Stomach (tissue), 9 donors: ENCODE results near the gene PLP2. TPM values are rescaled to one million over a fixed set of nuclear protein-coding genes. Genes with fewer than 3 reads are reported as not detected.
A peak's percentile ranks its signal among the peaks of the same experiment; 100 is the strongest.
"Not testable (repeated sequence)": the region's sequence is repeated elsewhere in the genome, so short reads cannot be mapped to it uniquely, and the experiment has no call there.

ENCODE experiments used
- DNase-seq, 2 donors: peaks; one replicate each; pipeline versions ENCODE4 v3.0.0 to v3.0.0-alpha.2; 2013 to 2019
- H3K27ac ChIP-seq, 5 donors: fragments of 200-600 bp in 4 of 5; sonication (generic) in 4 of 5; one replicate each; pipeline ENCODE4 v1.5.1; 2013 to 2019; ENCODE audit warnings: mild to moderate bottlenecking in 1 of 5, moderate library complexity in 1 of 5
- H3K27me3 ChIP-seq, 3 donors: fragments of 200-600 bp; sonication (generic); one replicate each; pipeline ENCODE4 v1.5.1; 2017 to 2019; ENCODE audit warnings: mixed run types in 1 of 3
- H3K36me3 ChIP-seq, 4 donors: fragments of 200-600 bp; sonication (generic); 1 replicate in 3 of 4; 2 replicates in 1 of 4; pipeline ENCODE4 v1.5.1; 2016 to 2019
- H3K4me1 ChIP-seq, 4 donors: fragments of 200-600 bp; sonication (generic); one replicate each; pipeline ENCODE4 v1.5.1; 2016 to 2019
- H3K4me3 ChIP-seq, 4 donors: fragments of 200-600 bp; sonication (generic) in 3 of 4; one replicate each; pipeline ENCODE4 v1.5.1; 2016 to 2019; ENCODE audit warnings: mild to moderate bottlenecking in 1 of 4
- H3K9me3 ChIP-seq, 4 donors: fragments of 200-600 bp; sonication (generic); one replicate each; pipeline ENCODE4 v1.5.1; 2016 to 2019
- CTCF ChIP-seq, 7 experiments: fragments of 450-650 bp in 4 of 7; fragments of 200-600 bp in 3 of 7; sonication (generic) in 3 of 7; IDR thresholded peaks; one replicate each; pipeline ENCODE4 v1.5.1; 2016 to 2019; ENCODE audit warnings: antibody characterized with exemption in 7 of 7, control low read depth in 2 of 7, mild to moderate bottlenecking in 1 of 7
- EP300 ChIP-seq: sonication (generic); formaldehyde crosslinking; IDR thresholded peaks from one replicate; pipeline ENCODE4 v1.6.1; 2017; ENCODE audit warnings: antibody characterized with exemption
- POLR2A ChIP-seq, 4 donors: fragments of 450-650 bp; IDR thresholded peaks; one replicate each; pipeline ENCODE4 v1.6.1; 2016; ENCODE audit warnings: antibody characterized with exemption in 4 of 4, control low read depth in 2 of 4, mild to moderate bottlenecking in 1 of 4, moderate library complexity in 1 of 4
- POLR2AphosphoS5 ChIP-seq, 3 donors: sonication (generic); formaldehyde crosslinking; IDR thresholded peaks; one replicate each; pipeline ENCODE4 v1.6.1; 2016; ENCODE audit warnings: antibody characterized with exemption in 3 of 3
- WGBS, 5 donors: extraction: QIAGEN DNeasy Blood & Tissue Kit in 3 of 5; methylation state at CpG; one replicate each; pipeline versions ENCODE4 v1.1.5 to v1.1.7; 2013 to 2018; 5-methylcytosine and 5-hydroxymethylcytosine counted together
- intact Hi-C: fragments of 100-400 bp; cut with DNase I; formaldehyde crosslinking; loops from one replicate; pipeline ENCODE4 v1.15.1; 2023; ENCODE audit warnings: low total_unique reads
- polyA plus RNA-seq, 3 donors: library from polyadenylated mRNA; stranded (reverse); fragments of 200-250 nt; gene quantifications; one replicate each; pipeline ENCODE4 v1.2.3, GENCODE V29; 2013
- total RNA-seq, 5 donors: library from RNA; depleted of rRNA; stranded (reverse); fragments of >200 nt; gene quantifications; one replicate each; pipeline versions ENCODE4 v1.1.0 to v1.2.3, GENCODE V29; 2014 to 2016
- donor health status: healthy with polysubstance abuse.
- donor health status: Bipolar disorder and iron deficiency.
- donor health status: healthy.

PLP2 gene
- total and polyA plus RNA-seq, 8 donors, result 14.0 to 323 (median 66.6) TPM

- Histone ChIP-seq H3K27ac (peak overlapping the region; percentile 67 to 92 (median 91)), H3K27me3 (no peaks in the 10 kb centered on the region), H3K4me3 (peak overlapping the region; percentile 20 to 38 (median 35)), H3K9me3 (peaks cover 0 to 3% (median 0%) of the 10 kb centered on the region in 4 donors), H3K4me1 (peaks cover 4 to 39% (median 26%) of the 10 kb centered on the region in 4 donors), H3K36me3 (no peaks in the 10 kb centered on the region)
- no peak for TF ChIP-seq EP300
- peak; percentile 4 to 32 (median 28) for TF ChIP-seq POLR2AphosphoS5 (IDR thresholded peaks at IDR 0.05)
- intact Hi-C loops, result no loop called here
- DNase-seq, result peak; percentile 66 to 96
- WGBS, 5 donors, result 25 to 50% (median 44%) methylated on average over 15 to 61 of the region's 61 CpGs
Observed at GRCh38 chrX:49165901-49166881, 5.5 kb upstream of the PLP2 start.

- no peaks in the 10 kb centered on the region for H3K27me3 ChIP-seq
- intact Hi-C loops, result no loop called here
- H3K36me3 ChIP-seq, result no peaks in the 10 kb centered on the region
- H3K4me3 ChIP-seq, result peak overlapping the region; percentile 20 to 38 (median 35)
- peak overlapping the region; percentile 67 to 92 (median 91) for H3K27ac ChIP-seq
- 4 to 48% (median 12%) methylated on average over 24 to 35 of the region's 35 CpGs for WGBS, 5 donors
- TF ChIP-seq POLR2A (IDR thresholded peaks at IDR 0.05), result no peak
- TF ChIP-seq POLR2AphosphoS5 (IDR thresholded peaks at IDR 0.05), result peak; percentile 50 to 57 (median 54)
- H3K4me1 ChIP-seq, result peaks cover 4 to 39% (median 26%) of the 10 kb centered on the region in 4 donors
- DNase-seq, result peak; percentile 51 to 85
- peaks cover 0 to 9% (median 2%) of the 10 kb centered on the region in 4 donors for H3K9me3 ChIP-seq
Observed at GRCh38 chrX:49166914-49167739, 4.6 kb upstream of the PLP2 start.

GRCh38 chrX:49167740-49168108 lies 4.0 kb upstream of the PLP2 start:
- Histone ChIP-seq H3K9me3 (peaks cover 0 to 9% (median 2%) of the 10 kb centered on the region in 4 donors), H3K27me3 (no peaks in the 10 kb centered on the region), H3K27ac (peak overlapping the region; percentile 67 to 92 (median 91)), H3K4me3 (peak overlapping the region; percentile 20 to 38 (median 35)), H3K36me3 (no peaks in the 10 kb centered on the region), H3K4me1 (peaks cover 4 to 40% (median 30%) of the 10 kb centered on the region in 4 donors)
- DNase-seq, result no peak
- TF ChIP-seq POLR2A (IDR thresholded peaks at IDR 0.05) (no peak), EP300 (no peak), CTCF (IDR thresholded peaks at IDR 0.05) (no peak), POLR2AphosphoS5 (IDR thresholded peaks at IDR 0.05) (no peak)
- WGBS, 5 donors, result 59 to 80% (median 74%) methylated on average over 3 of the region's 3 CpGs
- intact Hi-C loops, result no loop called here

- TF ChIP-seq CTCF (IDR thresholded peaks at IDR 0.05) (no peak), POLR2AphosphoS5 (IDR thresholded peaks at IDR 0.05) (peak in 1 of 3 donors; percentile 49), POLR2A (IDR thresholded peaks at IDR 0.05) (no peak), EP300 (no peak)
Observed at GRCh38 chrX:49172280-49172780, 632 bp downstream of the PLP2 start.

GRCh38 chrX:49173544-49173943 lies 1.8 kb downstream of the PLP2 start:
- H3K9me3 ChIP-seq, H3K27me3 ChIP-seq, intact Hi-C loops, DNase-seq: not testable (repeated sequence)
- Histone ChIP-seq H3K27ac (peak overlapping the region in 4 of 5 donors; percentile 83 to 92 (median 88)), H3K36me3 (peaks cover 0 to 43% (median 35%) of the 10 kb centered on the region in 4 donors), H3K4me3 (peak overlapping the region in 1 of 4 donors; percentile 66), H3K4me1 (peaks cover 4 to 48% (median 27%) of the 10 kb centered on the region in 4 donors)
- WGBS, 5 donors, result 73 to 95% (median 92%) methylated on average over 3 to 8 of the region's 8 CpGs

More at GRCh38 chrX:49172280-49172780, 632 bp downstream of the PLP2 start:
- intact Hi-C loops, result no loop called here
- H3K9me3 ChIP-seq, result peaks cover 0 to 9% (median 2%) of the 10 kb centered on the region in 4 donors
- no peaks in the 10 kb centered on the region for H3K27me3 ChIP-seq
- H3K4me1 ChIP-seq, result peaks cover 4 to 52% (median 35%) of the 10 kb centered on the region in 4 donors
- DNase-seq, result peak; percentile 74 to 86
- WGBS, 5 donors, result 0 to 53% (median 1%) methylated on average over 7 to 35 of the region's 37 CpGs
- peak overlapping the region; percentile 75 to 92 (median 87) for H3K27ac ChIP-seq
- peak overlapping the region; percentile 52 to 66 (median 58) for H3K4me3 ChIP-seq
- peaks cover 0 to 34% (median 26%) of the 10 kb centered on the region in 4 donors for H3K36me3 ChIP-seq
